Cortex of kidney (tissue), 1 donor: Measurements from ENCODE around the gene APOO.

ENCODE experiments used
- DNase-seq: peaks from one replicate; lab custom pipeline; 2025; lab: John Stamatoyannopoulos, UW

Gene APOO

DNA sequence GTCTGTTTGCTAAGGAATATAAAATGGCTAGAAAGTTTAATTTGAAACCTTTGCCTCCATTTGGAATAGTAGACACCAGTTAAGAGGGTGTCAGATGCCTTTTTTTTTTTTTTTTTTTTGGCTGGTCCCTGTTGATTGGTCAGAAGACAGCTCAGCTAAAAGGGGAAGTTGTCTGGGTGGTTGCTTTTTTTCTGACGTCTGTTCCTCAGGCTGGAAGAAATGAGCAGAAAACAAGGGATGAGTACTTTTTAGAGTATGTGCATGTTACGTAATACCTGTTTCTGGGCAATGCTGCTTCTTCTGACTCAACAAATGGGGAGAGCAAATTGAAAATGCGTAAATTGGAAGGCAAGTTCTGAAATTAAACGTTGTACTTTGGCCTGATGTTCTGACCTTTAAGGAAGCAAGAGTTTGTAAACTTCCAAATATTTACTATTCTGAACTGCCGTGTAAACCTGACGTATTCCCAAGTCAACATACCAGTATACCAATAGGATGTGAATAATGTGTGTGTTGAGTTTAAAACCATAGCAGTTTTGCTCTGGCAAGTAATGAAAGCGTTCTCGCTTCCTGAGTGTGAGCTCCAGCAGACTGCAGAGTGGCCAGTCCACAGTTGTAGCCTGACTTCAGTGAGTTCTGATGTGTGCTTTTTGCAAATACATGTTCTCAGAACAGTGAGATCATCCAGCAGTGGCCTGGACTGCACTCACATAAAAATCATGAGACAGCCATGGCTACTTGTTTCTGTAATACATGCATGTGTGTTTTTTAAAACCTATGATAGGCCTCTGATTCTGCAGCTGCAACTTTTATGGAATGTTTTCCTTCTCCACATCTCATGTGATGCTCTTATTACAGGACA lies 123.0 kb downstream of the APOO start:
- DNase-seq, result no peak

- DNase-seq, result no peak
Measured at GRCh38 chrX:23783589-23784469, 123.9 kb downstream of the APOO start.
